GM20000 (cell line): ENCODE measurements around the gene WWOX.

ENCODE experiments used
- DNase-seq: peaks from one replicate; pipeline ENCODE4 v3.0.0; 2012; ENCODE audit warnings: low spot score
- CTCF ChIP-seq: IDR thresholded peaks from 2 replicates; pipeline ENCODE4 v1.5.1; 2012; ENCODE audit warnings: mild to moderate bottlenecking, control low read depth; ENCODE audit errors: extremely low read depth, missing control alignments

The WWOX gene

GRCh38 chr16:79071424-79071823 is 972.0 kb downstream of the WWOX start:
- no peak for DNase-seq
- TF ChIP-seq CTCF = no peak

GRCh38 chr16:79072517-79072916 is 973.1 kb downstream of the WWOX start:
- no peak for TF ChIP-seq CTCF
- DNase-seq = no peak

GRCh38 chr16:79073566-79073965 is 974.1 kb downstream of the WWOX start:
- DNase-seq = no peak
- TF ChIP-seq CTCF = no peak

GRCh38 chr16:79074541-79074940 is 975.1 kb downstream of the WWOX start:
- no peak for DNase-seq
- no peak for TF ChIP-seq CTCF

GRCh38 chr16:79074951-79075350 is 975.5 kb downstream of the WWOX start:
- TF ChIP-seq CTCF = no peak
- DNase-seq = no peak

- no peak for TF ChIP-seq CTCF
Measured at GRCh38 chr16:79076047-79076767, 976.8 kb downstream of the WWOX start.

GRCh38 chr16:79077346-79077745 is 977.9 kb downstream of the WWOX start:
- no peak for TF ChIP-seq CTCF
- no peak for DNase-seq

More at GRCh38 chr16:79076047-79076767, 976.8 kb downstream of the WWOX start:
- DNase-seq = no peak
